Sigmoid colon (tissue), 7 donors: Measurements from ENCODE around the gene CDK8. TPM values are rescaled to one million over a fixed set of nuclear protein-coding genes. Genes with fewer than 3 reads are reported as not detected.

Experiments
- DNase-seq: peaks from one replicate; pipeline ENCODE4 v3.0.0-alpha.2; 2019
- H3K27ac ChIP-seq, 4 donors: fragments of 200-600 bp; sonication (generic); one replicate each; pipeline ENCODE4 v1.5.1; 2016 to 2019; ENCODE audit warnings: mild to moderate bottlenecking in 1 of 4
- H3K27me3 ChIP-seq, 3 donors: fragments of 200-600 bp; sonication (generic); one replicate each; pipeline ENCODE4 v1.5.1; 2019; ENCODE audit warnings: mild to moderate bottlenecking in 1 of 3
- H3K36me3 ChIP-seq, 4 donors: fragments of 200-600 bp; sonication (generic); one replicate each; pipeline ENCODE4 v1.5.1; 2016 to 2019
- H3K4me1 ChIP-seq, 4 donors: fragments of 200-600 bp; sonication (generic); one replicate each; pipeline ENCODE4 v1.5.1; 2017 to 2019
- H3K4me3 ChIP-seq, 4 donors: fragments of 200-600 bp; sonication (generic); one replicate each; pipeline ENCODE4 v1.5.1; 2017 to 2019; ENCODE audit warnings: mild to moderate bottlenecking in 2 of 4, moderate library complexity in 1 of 4
- H3K9me3 ChIP-seq, 4 donors: fragments of 200-600 bp in 3 of 4; sonication (generic) in 3 of 4; one replicate each; pipeline versions ENCODE4 v1.5.1 to v1.6.1; 2013 to 2019
- EP300 ChIP-seq, 4 donors: sonication (generic); formaldehyde crosslinking; IDR thresholded peaks; one replicate each; pipeline ENCODE4 v1.6.1; 2017; ENCODE audit warnings: antibody characterized with exemption in 4 of 4
- POLR2A ChIP-seq, 2 donors: fragments of 450-650 bp; IDR thresholded peaks; one replicate each; pipeline ENCODE4 v1.6.1; 2016; ENCODE audit warnings: antibody characterized with exemption in 2 of 2, mild to moderate bottlenecking in 2 of 2, moderate library complexity in 2 of 2
- POLR2AphosphoS5 ChIP-seq, 4 donors: sonication (generic); formaldehyde crosslinking; IDR thresholded peaks; one replicate each; pipeline ENCODE4 v1.6.1; 2017; ENCODE audit warnings: antibody characterized with exemption in 4 of 4
- WGBS, 2 donors: extraction: QIAGEN DNeasy Blood & Tissue Kit; methylation state at CpG; one replicate each; pipeline ENCODE4 v1.1.7; 2013; 5-methylcytosine and 5-hydroxymethylcytosine counted together
- intact Hi-C: fragments of 100-400 bp; cut with DNase I; formaldehyde crosslinking; loops from one replicate; pipeline ENCODE4 v1.15.1; 2023
- polyA plus RNA-seq, 3 donors: library from polyadenylated mRNA; stranded (reverse); fragments of 200-250 nt; gene quantifications; one replicate each; pipeline ENCODE4 v1.2.3, GENCODE V29; 2013
- total RNA-seq, 4 donors: library from RNA; depleted of rRNA; stranded (reverse); fragments of >200 nt; gene quantifications; one replicate each; pipeline ENCODE4 v1.1.0, GENCODE V29; 2016
- TF ChIP-seq, protein P1 (sequence below), 4 experiments: fragments of 450-650 bp in 3 of 4; fragments of 200-600 bp in 1 of 4; IDR thresholded peaks; one replicate each; pipeline ENCODE4 v1.5.1; 2016 to 2019; ENCODE audit warnings: antibody characterized with exemption in 4 of 4, mild to moderate bottlenecking in 3 of 4, moderate library complexity in 2 of 4
- donor health status: healthy with polysubstance abuse.
- donor health status: Bipolar disorder and iron deficiency.
- donor health status: healthy.

The CDK8 gene
- total and polyA plus RNA-seq, 7 donors: 10.8 to 78.6 (median 42.3) TPM

DNA sequence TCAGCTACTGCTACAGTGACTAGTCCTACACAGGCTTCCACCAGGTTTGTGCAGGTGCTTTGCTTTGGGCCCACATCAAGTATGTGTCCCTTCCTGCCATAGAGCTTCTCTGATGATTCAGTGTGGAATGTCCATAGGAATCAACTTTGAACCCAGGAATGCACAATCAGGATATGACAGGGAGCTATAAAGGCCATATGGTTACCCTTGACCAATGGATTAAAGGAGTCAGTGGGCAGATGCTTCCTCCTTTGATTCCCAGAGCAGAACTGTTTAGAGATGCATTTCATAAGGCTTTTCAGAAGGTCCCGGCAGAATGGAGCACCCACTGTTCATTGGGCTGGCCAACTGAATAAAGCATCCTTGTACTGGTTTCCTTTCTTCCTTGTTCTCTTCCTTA, 158.3 kb downstream of the CDK8 start:
- TF ChIP-seq POLR2A (IDR thresholded peaks at IDR 0.05): no peak
- TF ChIP-seq EP300 (IDR thresholded peaks at IDR 0.05): no peak
- no peak for TF ChIP-seq POLR2AphosphoS5 (IDR thresholded peaks at IDR 0.05)
- TF ChIP-seq, protein P1, sequence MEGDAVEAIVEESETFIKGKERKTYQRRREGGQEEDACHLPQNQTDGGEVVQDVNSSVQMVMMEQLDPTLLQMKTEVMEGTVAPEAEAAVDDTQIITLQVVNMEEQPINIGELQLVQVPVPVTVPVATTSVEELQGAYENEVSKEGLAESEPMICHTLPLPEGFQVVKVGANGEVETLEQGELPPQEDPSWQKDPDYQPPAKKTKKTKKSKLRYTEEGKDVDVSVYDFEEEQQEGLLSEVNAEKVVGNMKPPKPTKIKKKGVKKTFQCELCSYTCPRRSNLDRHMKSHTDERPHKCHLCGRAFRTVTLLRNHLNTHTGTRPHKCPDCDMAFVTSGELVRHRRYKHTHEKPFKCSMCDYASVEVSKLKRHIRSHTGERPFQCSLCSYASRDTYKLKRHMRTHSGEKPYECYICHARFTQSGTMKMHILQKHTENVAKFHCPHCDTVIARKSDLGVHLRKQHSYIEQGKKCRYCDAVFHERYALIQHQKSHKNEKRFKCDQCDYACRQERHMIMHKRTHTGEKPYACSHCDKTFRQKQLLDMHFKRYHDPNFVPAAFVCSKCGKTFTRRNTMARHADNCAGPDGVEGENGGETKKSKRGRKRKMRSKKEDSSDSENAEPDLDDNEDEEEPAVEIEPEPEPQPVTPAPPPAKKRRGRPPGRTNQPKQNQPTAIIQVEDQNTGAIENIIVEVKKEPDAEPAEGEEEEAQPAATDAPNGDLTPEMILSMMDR (IDR thresholded peaks at IDR 0.05): no peak
- Histone ChIP-seq H3K36me3 (peaks cover 0 to 19% (median 3%) of the 10 kb centered on the region in 4 donors), H3K4me3 (no peak overlapping the region), H3K27me3 (no peaks in the 10 kb centered on the region), H3K4me1 (peaks cover 0 to 4% (median 0%) of the 10 kb centered on the region in 4 donors), H3K9me3 (peaks cover 0 to 4% (median 0%) of the 10 kb centered on the region in 4 donors), H3K27ac (peak overlapping the region in 1 of 4 donors; percentile 16)
- WGBS, 2 donors: 37 to 66% methylated on average over 1 of the region's 1 CpG
- intact Hi-C loops: no loop called here
- no peak for DNase-seq

DNA sequence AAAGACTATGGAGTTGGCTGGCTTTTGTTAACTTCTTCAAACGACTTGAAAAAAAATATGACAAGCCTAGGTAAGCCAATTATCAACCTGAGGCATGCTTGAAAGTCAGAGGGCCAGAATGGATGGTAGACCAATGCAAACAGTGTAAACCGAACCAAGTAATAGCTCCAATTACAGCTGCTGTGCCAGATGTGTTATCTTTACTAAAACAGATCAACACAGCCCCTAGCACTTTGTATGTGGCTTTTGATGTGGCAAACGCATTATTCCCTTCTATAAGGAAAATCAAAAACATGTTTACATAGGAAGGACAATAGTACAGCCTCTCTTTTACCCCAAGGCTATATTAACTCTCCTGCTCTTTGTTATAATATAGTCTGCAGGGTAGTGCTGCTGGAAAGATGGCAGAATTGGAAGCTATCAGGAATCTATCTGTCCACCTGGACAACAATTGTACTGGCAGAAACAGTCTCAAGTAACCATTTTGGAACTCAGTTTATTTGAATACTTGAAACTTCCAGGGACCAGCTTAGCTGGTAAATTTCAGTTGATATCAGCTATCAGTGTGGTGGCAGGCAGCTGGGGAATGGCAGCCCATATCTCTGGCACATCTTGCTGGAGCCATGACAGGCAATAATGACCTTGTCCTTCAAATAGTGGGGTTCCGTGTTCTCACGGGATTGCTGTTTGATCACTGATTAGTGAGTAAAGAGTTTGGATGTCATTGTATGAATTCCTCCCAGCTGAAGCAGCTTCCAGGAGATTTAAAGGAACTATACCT, 159.2 kb downstream of the CDK8 start:
- intact Hi-C loops: no loop called here
- H3K27ac ChIP-seq: peak overlapping the region in 1 of 4 donors; percentile 16
- 62 to 76% methylated on average over 5 of the region's 5 CpGs for WGBS, 2 donors

DNA sequence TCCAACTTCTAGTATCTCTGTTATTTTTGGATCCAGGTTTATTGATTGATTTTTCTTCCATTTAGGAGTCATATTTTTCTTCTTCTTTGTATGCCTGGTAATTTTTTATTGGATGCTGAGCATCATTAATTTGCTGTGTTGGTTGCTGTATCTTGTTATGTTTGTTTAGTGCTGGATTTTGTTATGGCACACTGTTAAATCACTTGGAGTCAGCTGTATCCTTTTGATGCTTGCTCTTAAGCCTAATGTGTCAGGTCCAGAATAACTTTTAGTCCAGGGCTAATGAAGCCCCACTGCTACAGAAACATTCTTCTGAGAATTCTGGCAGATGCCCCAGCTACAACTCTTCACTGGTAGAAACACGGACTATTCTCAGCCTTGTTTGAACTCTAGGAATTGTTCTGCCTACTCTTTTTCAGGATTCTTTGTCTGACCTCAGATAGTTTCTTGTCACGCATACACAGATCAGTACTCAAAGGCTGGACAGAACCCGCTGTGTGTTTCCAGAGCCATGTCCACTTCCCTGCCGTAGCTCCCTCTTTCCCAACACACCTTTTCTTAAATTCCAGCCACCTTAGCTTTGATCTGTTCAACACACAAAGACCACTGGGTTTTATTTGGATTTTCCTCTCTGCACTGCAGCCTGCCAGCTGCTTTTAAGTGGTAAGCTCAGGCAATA, 166.5 kb downstream of the CDK8 start:
- intact Hi-C loops: loop anchor here (5.0 kb wide), 4 partner anchors 67 to 562 kb away; partner anchors contain the start of gene RNF6
- H3K9me3 ChIP-seq: no peaks in the 10 kb centered on the region
- no peaks in the 10 kb centered on the region for H3K36me3 ChIP-seq
- no peak overlapping the region for H3K4me3 ChIP-seq
- TF ChIP-seq, protein P1 (IDR thresholded peaks at IDR 0.05): no peak
- no peak for TF ChIP-seq POLR2A (IDR thresholded peaks at IDR 0.05)
- peak in 3 of 4 donors; percentile 3 to 81 (median 68) for TF ChIP-seq POLR2AphosphoS5 (IDR thresholded peaks at IDR 0.05)
- no peak for TF ChIP-seq EP300 (IDR thresholded peaks at IDR 0.05)
- WGBS, 2 donors: 74 to 80% methylated on average over 4 of the region's 4 CpGs
- H3K4me1 ChIP-seq: peaks cover 0 to 53% (median 41%) of the 10 kb centered on the region in 4 donors
- H3K27me3 ChIP-seq: no peaks in the 10 kb centered on the region
- H3K27ac ChIP-seq: peak overlapping the region; percentile 33 to 92 (median 88)
- DNase-seq: no peak

More for the DNA sequence above, 159.2 kb downstream of the CDK8 start:
- Histone ChIP-seq H3K36me3 (peaks cover 0 to 15% (median 3%) of the 10 kb centered on the region in 4 donors), H3K9me3 (peaks cover 0 to 4% (median 0%) of the 10 kb centered on the region in 4 donors), H3K4me1 (peaks cover 0 to 4% (median 0%) of the 10 kb centered on the region in 4 donors), H3K4me3 (no peak overlapping the region), H3K27me3 (no peaks in the 10 kb centered on the region)
- TF ChIP-seq POLR2A (IDR thresholded peaks at IDR 0.05) (no peak), EP300 (IDR thresholded peaks at IDR 0.05) (no peak)
- no peak for DNase-seq

DNA sequence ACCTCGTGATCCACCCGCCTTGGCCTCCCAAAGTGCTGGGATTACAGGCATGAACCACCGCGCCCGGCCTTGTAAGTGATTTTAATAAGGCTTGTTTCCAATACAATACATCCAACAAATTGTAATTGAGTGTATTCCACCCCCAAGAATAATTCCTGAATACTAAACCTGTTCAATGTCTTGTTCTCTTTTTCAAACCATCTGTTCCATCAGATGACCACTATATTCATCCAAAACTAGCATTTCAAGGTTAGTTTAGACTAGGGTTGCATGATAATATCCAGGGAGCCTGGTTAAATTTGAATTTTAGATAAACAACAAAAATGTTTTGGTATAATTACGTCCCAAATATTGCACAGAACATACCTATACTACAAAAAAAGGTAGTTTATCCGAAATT, 168.1 kb downstream of the CDK8 start:
- TF ChIP-seq POLR2A (IDR thresholded peaks at IDR 0.05) (no peak), POLR2AphosphoS5 (IDR thresholded peaks at IDR 0.05) (no peak), EP300 (IDR thresholded peaks at IDR 0.05) (no peak)
- TF ChIP-seq, protein P1 (IDR thresholded peaks at IDR 0.05): no peak
- 92 to 94% methylated on average over 7 of the region's 7 CpGs for WGBS, 2 donors
- Histone ChIP-seq H3K36me3 (no peaks in the 10 kb centered on the region), H3K27ac (peak overlapping the region in 3 of 4 donors; percentile 85 to 92 (median 90)), H3K4me1 (peaks cover 0 to 69% (median 57%) of the 10 kb centered on the region in 4 donors), H3K4me3 (no peak overlapping the region), H3K9me3 (no peaks in the 10 kb centered on the region), H3K27me3 (no peaks in the 10 kb centered on the region)
- intact Hi-C loops: loop anchor here (5.0 kb wide), 4 partner anchors 65 to 560 kb away; partner anchors contain the start of gene RNF6
- DNase-seq: no peak

DNA sequence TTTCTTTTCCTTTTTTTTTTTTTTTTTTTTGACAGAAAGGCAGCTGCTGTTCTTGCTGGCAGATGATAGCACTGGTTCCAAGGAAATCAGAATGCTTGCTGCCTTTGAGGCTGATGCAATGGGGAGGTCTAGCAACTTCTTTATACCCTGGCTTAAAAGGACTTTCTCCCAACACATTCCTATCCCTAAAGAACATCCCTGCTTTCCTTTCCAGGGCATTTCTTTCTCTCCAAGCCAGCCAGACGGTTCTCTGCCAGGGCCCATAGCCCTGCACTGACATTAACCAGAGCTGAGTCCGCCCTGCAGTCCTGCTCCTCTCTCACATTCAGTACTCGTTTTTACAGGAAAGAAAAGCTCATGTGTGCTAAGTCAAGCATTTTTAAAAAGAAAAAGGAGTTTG, 169.7 kb downstream of the CDK8 start:
- H3K9me3 ChIP-seq: no peaks in the 10 kb centered on the region
- peak; percentile 92 for DNase-seq
- no peaks in the 10 kb centered on the region for H3K36me3 ChIP-seq
- peak overlapping the region in 3 of 4 donors; percentile 3 to 20 (median 3) for H3K4me3 ChIP-seq
- H3K4me1 ChIP-seq: peaks cover 0 to 77% (median 62%) of the 10 kb centered on the region in 4 donors
- peak overlapping the region; percentile 85 to 92 (median 88) for H3K27ac ChIP-seq
- H3K27me3 ChIP-seq: no peaks in the 10 kb centered on the region
- intact Hi-C loops: loop anchor here (1.0 to 5.0 kb wide), 5 partner anchors 64 to 559 kb away; partner anchors contain the start of gene RNF6
- TF ChIP-seq POLR2A (IDR thresholded peaks at IDR 0.05): no peak
- TF ChIP-seq EP300 (IDR thresholded peaks at IDR 0.05): peak; percentile 43 to 90 (median 66)
- TF ChIP-seq POLR2AphosphoS5 (IDR thresholded peaks at IDR 0.05): peak; percentile 87 to 96 (median 93)
- 60 to 77% methylated on average over 3 of the region's 3 CpGs for WGBS, 2 donors
